Sigmoid colon (tissue), 4 donors: Measurements from ENCODE around the gene CARD19.

Experiments
- EP300 ChIP-seq, 4 donors: sonication (generic); formaldehyde crosslinking; IDR thresholded peaks; one replicate each; pipeline ENCODE4 v1.6.1; 2017; ENCODE audit warnings: antibody characterized with exemption in 4 of 4
- POLR2A ChIP-seq, 2 donors: fragments of 450-650 bp; IDR thresholded peaks; one replicate each; pipeline ENCODE4 v1.6.1; 2016; ENCODE audit warnings: antibody characterized with exemption in 2 of 2, mild to moderate bottlenecking in 2 of 2, moderate library complexity in 2 of 2
- POLR2AphosphoS5 ChIP-seq, 4 donors: sonication (generic); formaldehyde crosslinking; IDR thresholded peaks; one replicate each; pipeline ENCODE4 v1.6.1; 2017; ENCODE audit warnings: antibody characterized with exemption in 4 of 4
- TF ChIP-seq, protein P1 (sequence below), 4 experiments: fragments of 450-650 bp in 3 of 4; fragments of 200-600 bp in 1 of 4; IDR thresholded peaks; one replicate each; pipeline ENCODE4 v1.5.1; 2016 to 2019; ENCODE audit warnings: antibody characterized with exemption in 4 of 4, mild to moderate bottlenecking in 3 of 4, moderate library complexity in 2 of 4

DNA sequence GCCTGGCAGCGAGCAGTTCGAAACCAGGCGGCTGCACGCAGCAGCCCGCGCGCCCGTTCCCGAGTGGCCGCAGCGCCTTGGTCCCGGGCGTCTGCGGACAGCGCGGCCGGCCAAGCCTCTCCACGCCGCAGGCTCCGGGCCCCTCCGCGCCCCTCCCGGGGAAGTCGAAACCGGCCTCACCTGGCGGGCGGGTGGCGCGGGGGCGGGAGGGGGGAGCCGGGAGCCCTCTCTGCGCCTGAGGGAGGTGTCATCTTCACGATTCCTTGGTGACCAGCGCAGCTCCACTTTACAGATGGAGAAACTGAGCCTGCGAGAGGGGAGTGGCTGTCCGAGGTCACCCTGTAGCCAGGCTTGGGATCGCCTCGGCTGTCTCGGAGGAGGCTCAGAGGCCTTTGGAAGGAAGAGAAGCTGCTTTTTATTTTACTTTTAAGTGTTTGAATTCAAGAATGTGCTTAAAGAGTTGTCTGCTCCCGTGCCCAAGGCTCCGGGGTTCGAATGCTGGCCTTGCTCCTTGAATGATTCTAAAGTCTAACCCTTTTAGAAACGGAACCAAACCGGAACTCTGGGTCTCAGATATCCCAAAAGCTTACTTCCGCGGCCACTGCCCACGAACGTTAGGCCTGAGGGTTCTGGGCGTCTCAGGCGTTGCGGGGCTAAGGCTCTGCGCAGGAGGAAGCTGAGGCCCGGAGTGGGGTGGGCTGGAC lies 36.9 kb upstream of the CARD19 start:
- TF ChIP-seq EP300 (IDR thresholded peaks at IDR 0.05) (no peak), POLR2A (IDR thresholded peaks at IDR 0.05) (no peak), POLR2AphosphoS5 (IDR thresholded peaks at IDR 0.05) (no peak)
- TF ChIP-seq, protein P1, sequence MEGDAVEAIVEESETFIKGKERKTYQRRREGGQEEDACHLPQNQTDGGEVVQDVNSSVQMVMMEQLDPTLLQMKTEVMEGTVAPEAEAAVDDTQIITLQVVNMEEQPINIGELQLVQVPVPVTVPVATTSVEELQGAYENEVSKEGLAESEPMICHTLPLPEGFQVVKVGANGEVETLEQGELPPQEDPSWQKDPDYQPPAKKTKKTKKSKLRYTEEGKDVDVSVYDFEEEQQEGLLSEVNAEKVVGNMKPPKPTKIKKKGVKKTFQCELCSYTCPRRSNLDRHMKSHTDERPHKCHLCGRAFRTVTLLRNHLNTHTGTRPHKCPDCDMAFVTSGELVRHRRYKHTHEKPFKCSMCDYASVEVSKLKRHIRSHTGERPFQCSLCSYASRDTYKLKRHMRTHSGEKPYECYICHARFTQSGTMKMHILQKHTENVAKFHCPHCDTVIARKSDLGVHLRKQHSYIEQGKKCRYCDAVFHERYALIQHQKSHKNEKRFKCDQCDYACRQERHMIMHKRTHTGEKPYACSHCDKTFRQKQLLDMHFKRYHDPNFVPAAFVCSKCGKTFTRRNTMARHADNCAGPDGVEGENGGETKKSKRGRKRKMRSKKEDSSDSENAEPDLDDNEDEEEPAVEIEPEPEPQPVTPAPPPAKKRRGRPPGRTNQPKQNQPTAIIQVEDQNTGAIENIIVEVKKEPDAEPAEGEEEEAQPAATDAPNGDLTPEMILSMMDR (IDR thresholded peaks at IDR 0.05) = no peak
